ENCODE measurements around the gene AGPAT3. TPM values are rescaled to one million over a fixed set of nuclear protein-coding genes. Genes with fewer than 3 reads are reported as not detected.

AGPAT3 gene
- total RNA-seq, 1 experiment from 2014 or later: 58.3 TPM

- POLR2A ChIA-PET: interaction anchor here (0.7 kb wide), 1 partner anchor 103 kb away, joined by 3 read pairs; no protein-coding TSS in a partner anchor
- peaks cover 7% of the 10 kb centered on the region for H3K9me3 Mint-ChIP-seq (ENCODE audit: unreplicated experiment)
Observed at GRCh38 chr21:43913928-43914327, 48.9 kb downstream of the AGPAT3 start.

DNA sequence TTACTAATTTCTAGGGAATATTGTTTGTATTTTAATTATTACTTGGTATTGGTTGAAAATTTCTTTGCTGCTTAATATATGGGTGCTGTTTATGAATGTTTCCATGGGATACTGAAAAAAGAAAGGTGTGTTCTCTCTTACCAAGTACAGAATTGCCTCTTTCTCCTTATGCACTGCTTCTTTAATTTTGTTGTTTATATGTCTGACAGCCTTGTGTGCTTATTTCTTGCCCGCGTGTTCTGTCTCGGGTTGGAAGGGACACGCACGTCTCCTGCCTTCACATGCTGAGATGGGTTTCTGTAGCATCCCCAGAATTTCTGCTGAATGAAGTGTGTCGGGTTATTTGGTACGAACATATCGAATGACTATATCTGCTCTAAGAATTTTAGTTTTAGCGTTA lies 51.1 kb downstream of the AGPAT3 start:
- ChIA-PET POLR2A (interaction anchor here (1.1 kb wide), 1 partner anchor 50 kb away, joined by 3 read pairs; no protein-coding TSS in a partner anchor), CTCF (no interaction called here)
- H3K9me3 Mint-ChIP-seq (ENCODE audit: unreplicated experiment): peaks cover 7% of the 10 kb centered on the region
- BruUV-seq (replicated peaks): no TSS peak
- no peak for DNase-seq (ENCODE audit: unreplicated experiment)
- H3K4me3 Mint-ChIP-seq (ENCODE audit: unreplicated experiment): no peak overlapping the region
- H3K4me1 Mint-ChIP-seq (ENCODE audit: insufficient read depth, unreplicated experiment): peaks cover 24% of the 10 kb centered on the region
- TF ChIP-seq, protein P1, sequence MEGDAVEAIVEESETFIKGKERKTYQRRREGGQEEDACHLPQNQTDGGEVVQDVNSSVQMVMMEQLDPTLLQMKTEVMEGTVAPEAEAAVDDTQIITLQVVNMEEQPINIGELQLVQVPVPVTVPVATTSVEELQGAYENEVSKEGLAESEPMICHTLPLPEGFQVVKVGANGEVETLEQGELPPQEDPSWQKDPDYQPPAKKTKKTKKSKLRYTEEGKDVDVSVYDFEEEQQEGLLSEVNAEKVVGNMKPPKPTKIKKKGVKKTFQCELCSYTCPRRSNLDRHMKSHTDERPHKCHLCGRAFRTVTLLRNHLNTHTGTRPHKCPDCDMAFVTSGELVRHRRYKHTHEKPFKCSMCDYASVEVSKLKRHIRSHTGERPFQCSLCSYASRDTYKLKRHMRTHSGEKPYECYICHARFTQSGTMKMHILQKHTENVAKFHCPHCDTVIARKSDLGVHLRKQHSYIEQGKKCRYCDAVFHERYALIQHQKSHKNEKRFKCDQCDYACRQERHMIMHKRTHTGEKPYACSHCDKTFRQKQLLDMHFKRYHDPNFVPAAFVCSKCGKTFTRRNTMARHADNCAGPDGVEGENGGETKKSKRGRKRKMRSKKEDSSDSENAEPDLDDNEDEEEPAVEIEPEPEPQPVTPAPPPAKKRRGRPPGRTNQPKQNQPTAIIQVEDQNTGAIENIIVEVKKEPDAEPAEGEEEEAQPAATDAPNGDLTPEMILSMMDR (IDR thresholded peaks at IDR 0.05; ENCODE audit: unreplicated experiment): no peak
- no peaks in the 10 kb centered on the region for H3K27me3 Mint-ChIP-seq (ENCODE audit: insufficient read depth, unreplicated experiment)
- peaks cover 21% of the 10 kb centered on the region for H3K36me3 Mint-ChIP-seq (ENCODE audit: insufficient read depth, unreplicated experiment)
- no peak overlapping the region for H3K27ac Mint-ChIP-seq (ENCODE audit: low read depth, unreplicated experiment)
- intact Hi-C loops (cut with micrococcal nuclease): no loop called here

More at GRCh38 chr21:43913928-43914327, 48.9 kb downstream of the AGPAT3 start:
- intact Hi-C loops (cut with micrococcal nuclease): no loop called here
- H3K36me3 Mint-ChIP-seq (ENCODE audit: insufficient read depth, unreplicated experiment): peaks cover 19% of the 10 kb centered on the region
- peaks cover 15% of the 10 kb centered on the region for H3K4me1 Mint-ChIP-seq (ENCODE audit: insufficient read depth, unreplicated experiment)
- DNase-seq (ENCODE audit: unreplicated experiment): no peak
- no peak overlapping the region for H3K27ac Mint-ChIP-seq (ENCODE audit: low read depth, unreplicated experiment)
- TF ChIP-seq, protein P1 (IDR thresholded peaks at IDR 0.05; ENCODE audit: unreplicated experiment): no peak
- H3K27me3 Mint-ChIP-seq (ENCODE audit: insufficient read depth, unreplicated experiment): no peaks in the 10 kb centered on the region
- BruUV-seq (replicated peaks): no TSS peak
- CTCF ChIA-PET: no interaction called here
- H3K4me3 Mint-ChIP-seq (ENCODE audit: unreplicated experiment): no peak overlapping the region

DNA sequence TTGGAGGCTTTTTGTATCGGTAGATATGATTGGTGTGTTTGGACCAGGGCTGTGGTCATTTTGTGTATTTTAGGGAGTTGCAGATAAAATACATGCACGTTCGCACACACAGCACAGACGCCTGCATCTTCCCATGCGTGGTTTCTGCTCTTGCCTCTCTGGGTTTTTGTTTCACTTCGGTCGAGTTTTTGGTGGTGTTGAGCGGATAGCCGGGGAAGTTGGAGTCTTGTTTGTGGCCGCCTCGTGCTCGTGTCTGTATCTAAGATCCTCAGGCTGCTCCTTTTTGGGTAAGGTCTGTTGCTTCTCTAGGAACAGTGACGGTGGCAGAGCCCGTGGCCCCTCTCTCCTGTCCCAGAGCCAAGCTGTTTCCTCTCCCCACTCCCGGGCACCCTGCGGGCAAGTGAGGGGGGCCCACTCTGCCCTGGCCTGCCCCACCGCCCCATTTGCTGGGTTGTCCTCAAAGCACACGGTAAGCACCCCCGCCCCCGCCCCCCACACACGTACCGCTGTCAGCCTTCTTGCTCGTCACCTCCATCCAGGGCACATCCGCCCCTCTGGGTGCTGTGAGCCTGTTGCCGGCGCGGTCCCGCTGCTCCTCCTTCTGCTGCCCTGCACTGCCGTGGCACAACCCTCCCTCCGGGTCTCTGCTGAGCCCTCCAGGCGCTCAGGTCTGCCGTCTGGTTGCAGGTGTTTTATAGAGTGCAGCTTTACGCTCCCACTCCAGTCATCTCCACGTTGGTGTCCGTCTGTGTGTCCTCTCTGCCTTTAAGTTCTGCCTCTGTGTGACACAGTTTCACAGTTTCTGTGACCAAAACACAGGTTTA lies 51.9 kb downstream of the AGPAT3 start:
- TF ChIP-seq, protein P1 (IDR thresholded peaks at IDR 0.05; ENCODE audit: unreplicated experiment): no peak
- ChIA-PET CTCF (interaction anchor here (0.6 to 0.7 kb wide), 2 partner anchors 67 to 653 kb away, joined by 3 read pairs; no protein-coding TSS in a partner anchor), POLR2A (no interaction called here)
- peaks cover 7% of the 10 kb centered on the region for H3K9me3 Mint-ChIP-seq (ENCODE audit: unreplicated experiment)
- H3K36me3 Mint-ChIP-seq (ENCODE audit: insufficient read depth, unreplicated experiment): peaks cover 24% of the 10 kb centered on the region
- no peaks in the 10 kb centered on the region for H3K27me3 Mint-ChIP-seq (ENCODE audit: insufficient read depth, unreplicated experiment)
- intact Hi-C loops (cut with micrococcal nuclease): no loop called here
- no peak overlapping the region for H3K27ac Mint-ChIP-seq (ENCODE audit: low read depth, unreplicated experiment)
- no peak for DNase-seq (ENCODE audit: unreplicated experiment)
- H3K4me3 Mint-ChIP-seq (ENCODE audit: unreplicated experiment): no peak overlapping the region
- no TSS peak for BruUV-seq (replicated peaks)
- H3K4me1 Mint-ChIP-seq (ENCODE audit: insufficient read depth, unreplicated experiment): peaks cover 24% of the 10 kb centered on the region

GRCh38 chr21:43917515-43918384 lies 52.7 kb downstream of the AGPAT3 start:
- Mint-ChIP-seq H3K36me3 (ENCODE audit: insufficient read depth, unreplicated experiment) (peaks cover 24% of the 10 kb centered on the region), H3K27ac (ENCODE audit: low read depth, unreplicated experiment) (peak overlapping the region; percentile 61), H3K9me3 (ENCODE audit: unreplicated experiment) (peaks cover under 1% of the 10 kb centered on the region), H3K4me1 (ENCODE audit: insufficient read depth, unreplicated experiment) (peaks cover 24% of the 10 kb centered on the region), H3K27me3 (ENCODE audit: insufficient read depth, unreplicated experiment) (no peaks in the 10 kb centered on the region), H3K4me3 (ENCODE audit: unreplicated experiment) (no peak overlapping the region)
- no TSS peak for BruUV-seq (replicated peaks)
- ChIA-PET CTCF (interaction anchor here (0.6 to 0.8 kb wide), 4 partner anchors 61 to 653 kb away, joined by 3 read pairs; no protein-coding TSS in a partner anchor), POLR2A (interaction anchor here (0.6 to 1.5 kb wide), 2 partner anchors 83 to 106 kb away, joined by 3 to 4 read pairs; no protein-coding TSS in a partner anchor)
- intact Hi-C loops (cut with micrococcal nuclease): no loop called here
- TF ChIP-seq, protein P1 (IDR thresholded peaks at IDR 0.05; ENCODE audit: unreplicated experiment): no peak
- peak; percentile 21 for DNase-seq (ENCODE audit: unreplicated experiment)

Measured in MCF 10A (cell line).